ENCODE results near the gene HDAC4.

Gene HDAC4

GRCh38 chr2:239112127-239112774, 288.6 kb downstream of the HDAC4 start:
- Histone ChIP-seq H3K27ac (no peak overlapping the region), H3K4me3 (no peak overlapping the region)
- no peak for TF ChIP-seq CTCF (IDR thresholded peaks at IDR 0.05)
- no peak for DNase-seq (ENCODE audit: low spot score)

GRCh38 chr2:239111401-239112100, 289.3 kb downstream of the HDAC4 start:
- Histone ChIP-seq H3K4me3 (no peak overlapping the region), H3K27ac (no peak overlapping the region)
- DNase-seq (ENCODE audit: low spot score), result no peak
- TF ChIP-seq CTCF (IDR thresholded peaks at IDR 0.05), result no peak

GRCh38 chr2:239110595-239111048, 290.2 kb downstream of the HDAC4 start:
- no peak for TF ChIP-seq CTCF (IDR thresholded peaks at IDR 0.05)
- Histone ChIP-seq H3K4me3 (no peak overlapping the region), H3K27ac (peak overlapping the region in 1 of 2 donors; percentile 16)
- no peak for DNase-seq (ENCODE audit: low spot score)

- H3K27ac ChIP-seq, result no peak overlapping the region
- no peak for TF ChIP-seq CTCF (IDR thresholded peaks at IDR 0.05)
- DNase-seq (ENCODE audit: low spot score), result no peak
- no peak overlapping the region for H3K4me3 ChIP-seq
These were observed 290.8 kb downstream of the HDAC4 start for GRCh38 chr2:239109928-239110545.

GRCh38 chr2:239109041-239109927, 291.5 kb downstream of the HDAC4 start:
- Histone ChIP-seq H3K4me3 (no peak overlapping the region), H3K27ac (no peak overlapping the region)
- no peak for TF ChIP-seq CTCF (IDR thresholded peaks at IDR 0.05)
- no peak for DNase-seq (ENCODE audit: low spot score)

GRCh38 chr2:239108459-239108858, 292.4 kb downstream of the HDAC4 start:
- no peak overlapping the region for H3K27ac ChIP-seq
- H3K4me3 ChIP-seq, result no peak overlapping the region
- no peak for TF ChIP-seq CTCF (IDR thresholded peaks at IDR 0.05)
- no peak for DNase-seq (ENCODE audit: low spot score)

All from coronary artery (tissue), 2 donors.